Left ventricle myocardium inferior (tissue), 1 donor: ENCODE data around the gene BCL2L14. TPM values are rescaled to one million over a fixed set of nuclear protein-coding genes. Genes with fewer than 3 reads are reported as not detected.

Source experiments
- DNase-seq: peaks from one replicate; pipeline ENCODE4 v3.0.0-alpha.2; 2020
- H3K27ac ChIP-seq: fragments of 200-600 bp; replicated peaks from 2 replicates; pipeline ENCODE4 v1.8.0; 2021
- H3K27me3 ChIP-seq: fragments of 200-600 bp; 2 replicates; pipeline ENCODE4 v1.8.0; 2021; ENCODE audit warnings: low read depth
- H3K36me3 ChIP-seq: fragments of 200-600 bp; 2 replicates; pipeline ENCODE4 v1.8.0; 2021
- H3K4me1 ChIP-seq: fragments of 200-600 bp; 2 replicates; pipeline ENCODE4 v1.8.0; 2021
- H3K4me3 ChIP-seq: fragments of 200-600 bp; 2 replicates; pipeline ENCODE4 v1.8.0; 2021; ENCODE audit warnings: mild to moderate bottlenecking, moderate library complexity
- H3K9me3 ChIP-seq: fragments of 200-600 bp; replicated peaks from 2 replicates; pipeline ENCODE4 v1.8.0; 2021
- intact Hi-C: fragments of 100-400 bp; cut with micrococcal nuclease; formaldehyde crosslinking; loops from one replicate; pipeline ENCODE4 v1.11.0; 2022
- total RNA-seq: library from RNA; stranded (reverse); fragmentation: NEBNext Ultra II Directional; extraction: Animal tissue kit (Norgen Biotek cat#: 25700); gene quantifications from one replicate; pipeline ENCODE4 v1.2.1, GENCODE V29; 2021
- TF ChIP-seq, protein P1 (sequence below): fragments of 200-600 bp; IDR thresholded peaks from 2 replicates; pipeline ENCODE4 v1.8.0; 2021; ENCODE audit warnings: antibody characterized with exemption, mild to moderate bottlenecking, borderline replicate concordance
- donor health status: DM: no; HTN: yes; CAD: no; lungs with severe emphysema.

Gene BCL2L14
- total RNA-seq, 1 donor from 2014 or later, result not detected

DNA sequence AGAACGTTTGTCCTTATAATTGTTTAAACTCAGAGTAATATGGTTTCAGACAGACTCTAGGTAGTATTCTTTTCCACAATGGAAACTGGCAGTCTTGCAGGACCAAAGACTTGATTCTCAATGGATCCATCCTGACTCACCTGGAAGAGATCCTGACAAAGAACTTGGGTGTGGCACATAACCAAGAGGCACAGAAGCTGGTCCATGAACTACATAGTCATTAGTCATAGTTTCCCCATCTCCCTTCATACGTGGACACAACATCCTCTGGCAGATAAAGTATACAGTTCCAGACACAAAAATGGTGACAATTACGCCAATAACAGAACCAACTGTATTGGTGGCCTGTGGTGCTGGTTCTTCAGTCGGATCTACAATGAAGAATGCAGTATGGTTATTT, 55.8 kb downstream of the BCL2L14 start:
- DNase-seq, result no peak
- Histone ChIP-seq H3K9me3 (no peaks in the 10 kb centered on the region), H3K4me1 (peaks cover 5% of the 10 kb centered on the region), H3K27me3 (no peaks in the 10 kb centered on the region), H3K27ac (no peak overlapping the region), H3K4me3 (no peak overlapping the region), H3K36me3 (peaks cover 85% of the 10 kb centered on the region)
- TF ChIP-seq, protein P1, sequence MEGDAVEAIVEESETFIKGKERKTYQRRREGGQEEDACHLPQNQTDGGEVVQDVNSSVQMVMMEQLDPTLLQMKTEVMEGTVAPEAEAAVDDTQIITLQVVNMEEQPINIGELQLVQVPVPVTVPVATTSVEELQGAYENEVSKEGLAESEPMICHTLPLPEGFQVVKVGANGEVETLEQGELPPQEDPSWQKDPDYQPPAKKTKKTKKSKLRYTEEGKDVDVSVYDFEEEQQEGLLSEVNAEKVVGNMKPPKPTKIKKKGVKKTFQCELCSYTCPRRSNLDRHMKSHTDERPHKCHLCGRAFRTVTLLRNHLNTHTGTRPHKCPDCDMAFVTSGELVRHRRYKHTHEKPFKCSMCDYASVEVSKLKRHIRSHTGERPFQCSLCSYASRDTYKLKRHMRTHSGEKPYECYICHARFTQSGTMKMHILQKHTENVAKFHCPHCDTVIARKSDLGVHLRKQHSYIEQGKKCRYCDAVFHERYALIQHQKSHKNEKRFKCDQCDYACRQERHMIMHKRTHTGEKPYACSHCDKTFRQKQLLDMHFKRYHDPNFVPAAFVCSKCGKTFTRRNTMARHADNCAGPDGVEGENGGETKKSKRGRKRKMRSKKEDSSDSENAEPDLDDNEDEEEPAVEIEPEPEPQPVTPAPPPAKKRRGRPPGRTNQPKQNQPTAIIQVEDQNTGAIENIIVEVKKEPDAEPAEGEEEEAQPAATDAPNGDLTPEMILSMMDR, result no peak
- intact Hi-C loops, result no loop called here

DNA sequence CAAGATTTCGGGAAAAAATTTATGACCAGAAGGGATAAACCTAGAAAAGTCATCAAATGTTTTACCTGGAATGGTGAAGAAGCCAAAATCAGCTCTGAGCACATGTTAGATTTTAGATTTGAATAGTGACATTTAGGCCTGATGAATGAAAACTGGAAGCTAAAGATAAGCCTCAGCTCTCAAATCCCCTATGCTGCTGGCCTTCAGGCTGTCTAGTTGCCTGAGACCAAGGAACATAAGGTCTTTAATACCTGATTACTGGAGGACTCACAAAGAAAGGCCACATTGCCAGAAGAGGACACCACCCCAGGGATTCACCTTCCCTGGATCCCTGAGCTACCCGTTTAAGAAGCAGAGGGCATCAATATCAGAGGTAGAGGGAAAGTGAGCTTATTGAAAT, 56.6 kb downstream of the BCL2L14 start:
- no peak overlapping the region for H3K4me3 ChIP-seq
- peaks cover 86% of the 10 kb centered on the region for H3K36me3 ChIP-seq
- TF ChIP-seq, protein P1, result no peak
- DNase-seq, result no peak
- H3K9me3 ChIP-seq, result no peaks in the 10 kb centered on the region
- H3K4me1 ChIP-seq, result peaks cover 5% of the 10 kb centered on the region
- H3K27ac ChIP-seq, result no peak overlapping the region
- intact Hi-C loops, result no loop called here
- no peaks in the 10 kb centered on the region for H3K27me3 ChIP-seq

DNA sequence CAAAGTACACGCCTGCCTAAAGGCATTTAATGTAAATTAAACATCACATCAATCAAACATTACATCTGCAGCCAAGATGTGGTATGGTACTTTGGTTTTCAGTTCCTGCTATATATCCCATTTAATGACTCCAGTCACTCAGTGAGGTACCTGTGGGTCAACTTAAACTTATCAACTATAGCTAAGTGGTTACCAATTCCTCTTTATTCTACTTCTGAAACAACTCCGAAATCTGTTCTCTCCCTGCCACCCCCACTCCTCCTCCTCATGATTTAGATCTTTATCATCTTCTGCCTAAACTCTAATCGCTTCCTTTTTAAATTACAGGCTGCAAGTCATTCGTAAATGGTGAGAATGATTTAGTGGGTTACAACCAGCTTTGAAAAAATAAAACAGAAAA, 57.9 kb downstream of the BCL2L14 start:
- H3K4me1 ChIP-seq, result no peaks in the 10 kb centered on the region
- H3K9me3 ChIP-seq, result no peaks in the 10 kb centered on the region
- intact Hi-C loops, result no loop called here
- no peak overlapping the region for H3K4me3 ChIP-seq
- no peak overlapping the region for H3K27ac ChIP-seq
- no peaks in the 10 kb centered on the region for H3K27me3 ChIP-seq
- H3K36me3 ChIP-seq, result peaks cover 74% of the 10 kb centered on the region
- DNase-seq, result no peak
- TF ChIP-seq, protein P1, result no peak

DNA sequence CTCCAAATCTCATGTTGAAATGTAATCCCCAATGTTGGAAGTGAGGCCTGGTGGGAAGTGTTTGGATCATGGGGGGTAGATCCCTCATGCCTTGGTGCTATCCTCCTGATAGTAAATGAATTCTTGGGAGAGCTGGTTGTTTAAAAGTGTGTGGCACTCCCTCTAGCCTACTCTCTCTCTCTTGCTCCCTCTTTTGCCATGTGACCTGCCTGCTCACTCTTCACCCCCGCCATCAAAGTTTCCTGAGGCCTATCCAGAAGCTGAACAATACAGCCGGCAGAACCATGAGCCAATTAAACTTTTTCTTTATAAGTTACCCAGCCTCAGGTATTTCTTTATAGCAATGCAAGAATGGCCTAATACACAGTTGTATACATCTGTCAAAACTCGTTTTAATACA, 62.5 kb downstream of the BCL2L14 start:
- Histone ChIP-seq H3K27me3 (no peaks in the 10 kb centered on the region), H3K4me1 (no peaks in the 10 kb centered on the region), H3K36me3 (peaks cover 62% of the 10 kb centered on the region), H3K4me3 (no peak overlapping the region), H3K9me3 (no peaks in the 10 kb centered on the region), H3K27ac (no peak overlapping the region)
- no peak for DNase-seq
- intact Hi-C loops, result no loop called here
- TF ChIP-seq, protein P1, result no peak

DNA sequence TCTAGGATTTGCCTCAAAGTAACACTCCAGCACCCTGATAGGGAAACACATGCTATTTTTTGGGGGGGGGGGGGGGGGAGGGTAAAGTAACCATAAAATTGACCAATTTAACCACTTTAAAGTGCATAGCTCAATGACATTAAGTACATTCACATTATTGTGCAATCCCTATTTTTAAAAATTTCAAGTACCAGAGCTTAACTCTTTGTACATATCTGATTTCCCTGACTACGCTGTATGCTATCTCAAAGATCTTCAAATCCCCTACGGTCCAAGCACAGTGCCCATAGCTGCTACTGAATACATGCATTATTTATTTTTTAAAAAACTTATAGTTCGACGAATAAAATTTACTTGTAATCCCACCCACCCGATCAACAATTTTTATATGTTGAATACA, 63.0 kb downstream of the BCL2L14 start:
- Histone ChIP-seq H3K4me1 (no peaks in the 10 kb centered on the region), H3K9me3 (no peaks in the 10 kb centered on the region), H3K27ac (no peak overlapping the region), H3K27me3 (no peaks in the 10 kb centered on the region), H3K36me3 (peaks cover 59% of the 10 kb centered on the region), H3K4me3 (no peak overlapping the region)
- TF ChIP-seq, protein P1, result no peak
- no peak for DNase-seq
- intact Hi-C loops, result no loop called here
